Fibroblast of lung (primary cell): ENCODE data around the gene OSBPL1A. TPM values are rescaled to one million over a fixed set of nuclear protein-coding genes. Genes with fewer than 3 reads are reported as not detected.

ENCODE experiments used
- DNase-seq, 2 donors: peaks; one replicate each; pipeline versions ENCODE4 v3.0.0 to v3.0.0-alpha.2; 2010; ENCODE audit warnings: low read depth in 2 of 2
- H2AFZ ChIP-seq: 2 replicates; pipeline ENCODE4 v1.5.1; 2012; ENCODE audit warnings: low read length, control low read depth, inconsistent platforms
- H3K27ac ChIP-seq: 2 replicates; pipeline ENCODE4 v1.5.1; 2011; ENCODE audit warnings: low read length, control low read depth; ENCODE audit not compliant: insufficient read depth
- H3K27me3 ChIP-seq: 2 replicates; pipeline ENCODE4 v1.5.1; 2011; ENCODE audit warnings: mild to moderate bottlenecking, low read length; ENCODE audit not compliant: control insufficient read depth, insufficient read depth
- H3K36me3 ChIP-seq: 2 replicates; pipeline ENCODE4 v1.5.1; 2011; ENCODE audit warnings: low read length; ENCODE audit not compliant: control insufficient read depth, insufficient read depth
- H3K4me1 ChIP-seq: 2 replicates; pipeline ENCODE4 v1.5.1; 2011; ENCODE audit warnings: low read length; ENCODE audit not compliant: control insufficient read depth, insufficient read depth; ENCODE audit errors: extremely low read depth
- H3K4me2 ChIP-seq: 2 replicates; pipeline ENCODE4 v1.5.1; 2011; ENCODE audit warnings: low read length, control low read depth; ENCODE audit not compliant: insufficient read depth; ENCODE audit errors: extremely low read depth
- H3K4me3 ChIP-seq, 4 experiments: fragments of 200-600 bp in 1 of 4; sonication (generic) in 1 of 4; replicated peaks in 1 of 4; 2 replicates each; pipeline ENCODE4 v1.5.1; 2011 to 2016; ENCODE audit warnings: low read length in 4 of 4, low read depth in 3 of 4, mild to moderate bottlenecking in 3 of 4, control low read depth in 2 of 4, inconsistent platforms in 1 of 4, mixed read lengths in 1 of 4; ENCODE audit not compliant: insufficient read depth in 1 of 4; ENCODE audit errors: control extremely low read depth in 1 of 4
- H3K79me2 ChIP-seq: 2 replicates; pipeline ENCODE4 v1.5.1; 2012; ENCODE audit warnings: mild to moderate bottlenecking, low read length, inconsistent platforms; ENCODE audit not compliant: control insufficient read depth, insufficient read depth
- H3K9ac ChIP-seq: 2 replicates; pipeline ENCODE4 v1.5.1; 2011; ENCODE audit warnings: mild to moderate bottlenecking, low read length, control low read depth; ENCODE audit not compliant: insufficient read depth
- H3K9me3 ChIP-seq: 2 replicates; pipeline ENCODE4 v1.5.1; 2012; ENCODE audit warnings: low read depth, low read length; ENCODE audit not compliant: control insufficient read depth, insufficient read depth
- H4K20me1 ChIP-seq: 2 replicates; pipeline ENCODE4 v1.5.1; 2011; ENCODE audit warnings: low read length; ENCODE audit not compliant: control insufficient read depth, insufficient read depth; ENCODE audit errors: extremely low read depth
- CTCF ChIP-seq, 2 donors: IDR thresholded peaks in 1 of 2; conservative IDR thresholded peaks in 1 of 2; 1 replicate in 1 of 2; 2 replicates in 1 of 2; pipeline ENCODE4 v1.5.1; 2011 to 2012; ENCODE audit warnings: low read length in 2 of 2, control low read depth in 1 of 2, inconsistent platforms in 1 of 2, low read depth in 1 of 2, mild to moderate bottlenecking in 1 of 2
- EZH2 ChIP-seq: IDR thresholded peaks from 2 replicates; pipeline ENCODE4 v1.5.1; 2012; ENCODE audit warnings: low read length, control low read depth, mild to moderate bottlenecking; ENCODE audit errors: missing control alignments
- polyA plus RNA-seq, 2 donors: library from polyadenylated mRNA; depleted of rRNA in 1 of 2; stranded (reverse) in 1 of 2; unstranded in 1 of 2; fragments of >200 nt; gene quantifications; 2 replicates each; pipeline ENCODE4 v1.2.1, GENCODE V29; 2011 to 2012; ENCODE audit warnings: missing spikeins in 1 of 2
- total RNA-seq: library from RNA; depleted of rRNA; stranded (reverse); fragments of >200 nt; gene quantifications from 2 replicates; pipeline ENCODE4 v1.2.1, GENCODE V29; 2014

Gene OSBPL1A
- total and polyA plus RNA-seq, 2 donors (not counting 1 experiment from before 2014, with no cell fraction given), result 67.5 to 73.3 TPM

DNA sequence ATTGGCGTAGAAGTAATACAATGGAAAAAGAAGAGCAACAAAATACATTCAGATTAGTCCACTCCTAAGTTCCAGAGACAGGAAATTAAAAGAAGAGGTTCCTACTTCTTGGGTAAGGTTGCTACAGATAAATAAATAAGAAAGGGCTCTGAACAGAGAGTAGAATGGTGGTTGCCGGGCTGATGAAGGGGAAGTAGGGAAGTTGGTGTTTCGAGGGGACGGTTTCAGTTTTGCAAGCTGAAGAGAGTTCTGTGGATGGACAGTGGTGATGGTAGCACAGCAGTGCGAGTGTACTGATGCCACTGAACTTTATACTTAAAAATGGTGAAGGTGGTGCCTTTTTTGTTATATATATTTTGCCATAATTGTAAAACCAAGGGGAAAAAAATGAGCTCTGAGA is 210.6 kb downstream of the OSBPL1A start:
- no peak overlapping the region for H2AFZ ChIP-seq
- no peaks in the 10 kb centered on the region for H4K20me1 ChIP-seq
- no peak for DNase-seq
- no peaks in the 10 kb centered on the region for H3K27me3 ChIP-seq
- no peak overlapping the region for H3K9ac ChIP-seq
- no peaks in the 10 kb centered on the region for H3K36me3 ChIP-seq
- no peak overlapping the region for H3K4me3 ChIP-seq
- H3K4me1 ChIP-seq, result no peaks in the 10 kb centered on the region
- TF ChIP-seq EZH2, result no peak
- no peak for TF ChIP-seq CTCF (conservative IDR thresholded peaks at IDR 0.05 in 1 of 2, IDR thresholded peaks at IDR 0.05 in 1 of 2; ENCODE audit: low read depth in 1 of 2, low read length in 2 of 2)
- H3K27ac ChIP-seq, result no peak overlapping the region
- no peaks in the 10 kb centered on the region for H3K9me3 ChIP-seq
- H3K79me2 ChIP-seq, result no peaks in the 10 kb centered on the region
- H3K4me2 ChIP-seq, result no peak overlapping the region

DNA sequence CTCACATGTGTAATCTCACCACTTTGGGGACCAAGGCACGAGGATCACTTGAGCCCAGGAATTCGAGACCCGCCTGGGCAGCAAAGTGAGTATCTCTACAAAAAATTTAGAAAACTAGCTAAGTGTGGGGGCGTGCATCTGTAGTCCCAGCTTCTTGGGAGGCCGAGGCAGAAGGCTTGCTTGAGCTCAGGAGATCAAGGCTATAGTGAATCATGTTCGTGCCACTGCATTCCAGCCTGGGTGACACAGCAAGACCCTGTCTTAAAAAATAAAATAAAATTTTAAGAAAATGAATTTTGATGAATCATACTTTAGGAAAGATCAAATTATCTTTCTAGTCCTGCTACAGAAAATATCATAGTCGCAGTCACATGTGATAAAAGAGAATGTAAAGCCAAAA is 211.8 kb downstream of the OSBPL1A start:
- Histone ChIP-seq H2AFZ (no peak overlapping the region), H3K27ac (no peak overlapping the region), H3K9ac (no peak overlapping the region), H3K4me3 (no peak overlapping the region), H3K79me2 (no peaks in the 10 kb centered on the region), H3K4me1 (no peaks in the 10 kb centered on the region), H4K20me1 (no peaks in the 10 kb centered on the region), H3K36me3 (no peaks in the 10 kb centered on the region), H3K4me2 (no peak overlapping the region), H3K27me3 (no peaks in the 10 kb centered on the region), H3K9me3 (no peaks in the 10 kb centered on the region)
- peak in 1 of 2 donors; percentile 70 for DNase-seq
- TF ChIP-seq CTCF (conservative IDR thresholded peaks at IDR 0.05 in 1 of 2, IDR thresholded peaks at IDR 0.05 in 1 of 2; ENCODE audit: low read depth in 1 of 2, low read length in 2 of 2), result no peak
- TF ChIP-seq EZH2, result no peak

DNA sequence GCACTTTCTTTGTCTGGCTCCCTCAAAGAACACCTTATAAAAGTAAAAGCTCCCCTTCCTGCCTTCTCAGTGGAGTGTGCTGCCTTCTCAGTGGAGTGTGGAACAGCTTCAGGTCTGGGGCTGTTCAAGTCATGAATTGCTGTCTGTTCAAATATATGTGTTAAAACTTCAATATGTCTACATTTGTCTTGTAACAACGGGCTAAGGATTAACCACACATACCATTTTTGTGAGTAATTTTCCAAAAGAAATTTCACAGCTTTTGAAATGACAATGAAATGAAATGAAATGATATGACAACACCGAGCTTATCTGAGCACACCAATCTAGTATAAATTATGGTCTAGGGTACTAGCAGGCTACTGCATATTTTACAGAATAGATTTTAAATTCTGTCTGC is 215.8 kb downstream of the OSBPL1A start:
- TF ChIP-seq CTCF (conservative IDR thresholded peaks at IDR 0.05 in 1 of 2, IDR thresholded peaks at IDR 0.05 in 1 of 2; ENCODE audit: low read depth in 1 of 2, low read length in 2 of 2) (no peak), EZH2 (no peak)
- no peak overlapping the region for H3K9ac ChIP-seq
- no peaks in the 10 kb centered on the region for H3K4me1 ChIP-seq
- H3K9me3 ChIP-seq, result no peaks in the 10 kb centered on the region
- H2AFZ ChIP-seq, result no peak overlapping the region
- no peak overlapping the region for H3K27ac ChIP-seq
- no peak overlapping the region for H3K4me2 ChIP-seq
- H3K4me3 ChIP-seq, result no peak overlapping the region
- H3K79me2 ChIP-seq, result no peaks in the 10 kb centered on the region
- no peaks in the 10 kb centered on the region for H3K36me3 ChIP-seq
- H4K20me1 ChIP-seq, result no peaks in the 10 kb centered on the region
- H3K27me3 ChIP-seq, result no peaks in the 10 kb centered on the region
- peak in 1 of 2 donors; percentile 69 for DNase-seq
